ENCODE results near the gene SRGAP3.

Gene SRGAP3

DNA sequence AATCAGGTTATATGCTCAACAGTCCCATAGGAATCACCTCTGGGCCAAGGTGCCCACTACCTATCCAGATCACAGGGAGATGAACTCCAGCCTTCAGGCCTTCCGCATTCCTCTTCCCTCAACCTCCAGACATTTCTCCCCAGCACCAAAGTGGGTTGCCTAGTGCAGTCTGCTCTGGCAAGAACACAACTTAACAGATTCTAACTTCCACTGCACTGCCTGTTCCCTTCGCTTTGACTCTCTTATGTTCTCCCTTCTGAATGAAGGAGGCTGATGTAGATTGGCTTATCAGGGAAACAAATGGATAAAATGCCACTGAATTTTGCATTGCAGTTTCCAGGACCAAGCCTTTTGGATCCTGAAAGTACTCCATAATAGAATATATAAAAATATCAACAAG, 106.3 kb downstream of the SRGAP3 start:
- no peak for DNase-seq (ENCODE audit: low spot score)

- no peak for DNase-seq (ENCODE audit: low spot score)
These were observed 107.1 kb downstream of the SRGAP3 start for GRCh38 chr3:9142362-9142761.

DNA sequence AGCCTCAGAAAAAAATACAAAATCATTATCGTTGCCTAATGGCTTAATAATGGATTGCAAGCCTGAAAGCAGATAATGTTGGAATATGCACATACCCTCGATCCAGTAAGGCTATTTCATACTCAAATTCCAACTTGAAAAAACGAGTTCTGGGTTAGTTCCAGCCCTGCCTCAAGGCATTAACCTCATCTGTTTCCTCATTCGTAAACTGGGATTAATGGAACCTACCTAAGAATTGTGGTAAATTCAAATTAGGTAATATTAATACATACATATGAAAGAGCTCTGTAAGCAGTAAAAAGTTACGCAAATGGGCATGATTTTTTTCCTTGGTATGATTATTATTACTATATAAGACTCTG, 107.5 kb downstream of the SRGAP3 start:
- no peak for DNase-seq (ENCODE audit: low spot score)

- DNase-seq (ENCODE audit: low spot score): no peak
These were observed 110.1 kb downstream of the SRGAP3 start for GRCh38 chr3:9139366-9139765.

DNA sequence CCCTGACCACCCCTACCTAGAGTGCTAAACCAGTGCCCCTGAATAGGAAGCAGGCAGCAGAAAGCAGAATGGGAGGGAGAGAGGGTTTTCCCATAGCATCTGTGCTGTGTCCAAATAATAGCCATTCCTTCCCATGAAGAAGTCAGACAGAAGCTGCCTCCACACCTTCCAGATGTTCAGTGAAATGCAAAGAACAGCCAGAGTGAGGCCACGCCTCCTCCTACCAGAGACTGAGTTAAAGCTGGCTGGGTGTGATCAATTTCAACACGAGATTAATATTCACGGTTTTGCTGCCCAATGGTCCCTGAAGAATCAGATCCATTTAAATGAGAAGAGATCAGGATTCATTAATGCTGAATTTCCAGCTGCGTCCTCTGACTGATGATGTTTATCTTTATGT, 111.8 kb downstream of the SRGAP3 start:
- no peak for DNase-seq (ENCODE audit: low spot score)

GRCh38 chr3:9136746-9137465, 112.5 kb downstream of the SRGAP3 start:
- DNase-seq (ENCODE audit: low spot score): no peak

- no peak for DNase-seq (ENCODE audit: low spot score)
These were observed 113.4 kb downstream of the SRGAP3 start for GRCh38 chr3:9135930-9136525.

DNA sequence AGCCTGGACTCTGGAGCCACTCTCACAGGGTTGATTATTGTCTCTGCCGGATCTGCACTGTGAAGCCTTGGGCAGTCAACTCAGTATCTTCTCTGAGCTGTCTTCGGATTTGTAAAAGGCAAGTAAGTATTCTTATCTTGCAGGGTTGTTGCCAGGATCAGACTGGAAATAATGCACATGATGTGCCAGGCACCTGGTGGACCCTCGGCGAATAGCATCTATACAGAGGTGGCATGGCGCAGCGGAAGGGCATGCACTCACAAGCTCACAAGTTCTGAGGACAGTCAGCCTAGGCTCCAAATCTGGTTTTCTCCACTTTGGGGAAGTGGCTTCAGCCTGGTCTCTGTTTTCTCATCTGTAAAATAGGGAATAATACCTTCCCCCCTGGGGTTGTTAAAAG, 113.9 kb downstream of the SRGAP3 start:
- no peak for DNase-seq (ENCODE audit: low spot score)

DNA sequence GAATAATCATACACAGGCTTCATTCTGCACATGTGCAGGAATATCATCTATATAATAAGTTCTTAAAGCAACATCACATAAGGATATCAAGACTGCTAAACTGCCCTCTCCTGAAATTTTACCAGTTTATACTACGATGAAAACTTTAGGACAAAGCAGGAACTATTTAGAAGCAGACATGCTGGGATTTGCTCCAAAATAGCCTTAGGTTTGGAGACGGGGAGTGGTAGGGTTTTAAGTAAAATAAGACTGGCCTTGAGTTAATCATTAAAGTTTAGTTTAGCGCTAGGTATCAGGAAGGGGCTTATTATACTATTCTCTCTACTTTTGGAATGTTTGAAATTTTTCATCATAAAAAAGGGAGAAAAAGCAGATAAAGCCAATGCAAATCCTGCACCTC, 115.8 kb downstream of the SRGAP3 start:
- DNase-seq (ENCODE audit: low spot score): no peak

GRCh38 chr3:9130345-9131305, 118.8 kb downstream of the SRGAP3 start:
- DNase-seq (ENCODE audit: low spot score): no peak

- DNase-seq (ENCODE audit: low spot score): no peak
These were observed 120.1 kb downstream of the SRGAP3 start for GRCh38 chr3:9129365-9129764.

GRCh38 chr3:9125278-9125951, 124.0 kb downstream of the SRGAP3 start:
- no peak for DNase-seq (ENCODE audit: low spot score)

DNA sequence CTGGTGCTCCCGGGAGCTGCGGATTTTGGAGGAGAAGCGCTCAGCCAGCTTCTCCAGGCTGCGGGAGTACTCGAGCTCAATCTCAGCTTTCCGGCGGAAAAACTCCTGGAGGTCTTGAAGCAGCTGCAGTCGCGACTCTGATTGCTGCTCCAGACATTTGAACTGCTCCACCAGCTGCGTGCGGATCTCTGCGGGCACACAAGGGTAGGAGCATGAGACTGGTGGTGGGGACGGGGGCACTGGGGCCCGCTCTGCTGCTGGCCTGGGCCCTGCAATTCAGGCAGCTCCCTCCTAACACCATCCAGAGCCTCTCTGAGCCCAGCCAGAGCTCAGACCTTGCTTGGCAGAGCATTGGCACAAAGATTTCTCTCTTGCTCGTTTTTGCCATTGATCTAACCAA, 124.7 kb downstream of the SRGAP3 start:
- DNase-seq (ENCODE audit: low spot score): no peak

- DNase-seq (ENCODE audit: low spot score): no peak
These were observed 125.6 kb downstream of the SRGAP3 start for GRCh38 chr3:9123840-9124239.

DNA sequence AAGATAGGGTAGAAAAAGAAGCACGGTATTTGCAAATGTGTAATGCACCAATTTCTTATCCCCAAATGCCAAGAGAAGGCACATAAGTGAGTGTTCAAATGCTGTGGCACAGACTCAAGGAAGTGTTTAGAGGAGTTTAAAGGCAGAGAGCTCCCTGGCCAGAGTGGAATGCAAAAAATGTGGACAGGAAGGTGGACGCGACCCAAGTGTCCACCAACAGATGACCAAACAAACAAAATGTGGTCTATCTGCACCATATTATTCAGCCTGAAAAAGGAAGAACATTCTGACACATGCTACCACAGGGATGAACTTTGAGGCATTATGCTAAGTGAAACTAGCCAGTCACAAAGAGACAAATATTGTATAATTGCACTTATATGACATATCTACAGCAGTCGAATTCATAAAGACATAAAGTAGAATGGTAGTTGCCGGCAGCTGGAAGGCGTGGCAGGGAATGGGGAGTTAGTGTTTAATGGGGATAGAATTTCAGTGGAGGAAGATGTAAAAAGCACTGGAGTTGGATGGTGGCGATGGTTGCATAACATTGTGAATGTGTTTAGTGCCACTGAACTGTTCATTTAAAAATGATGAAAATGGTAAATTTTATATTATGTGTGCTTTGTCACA, 126.6 kb downstream of the SRGAP3 start:
- DNase-seq (ENCODE audit: low spot score): no peak

DNA sequence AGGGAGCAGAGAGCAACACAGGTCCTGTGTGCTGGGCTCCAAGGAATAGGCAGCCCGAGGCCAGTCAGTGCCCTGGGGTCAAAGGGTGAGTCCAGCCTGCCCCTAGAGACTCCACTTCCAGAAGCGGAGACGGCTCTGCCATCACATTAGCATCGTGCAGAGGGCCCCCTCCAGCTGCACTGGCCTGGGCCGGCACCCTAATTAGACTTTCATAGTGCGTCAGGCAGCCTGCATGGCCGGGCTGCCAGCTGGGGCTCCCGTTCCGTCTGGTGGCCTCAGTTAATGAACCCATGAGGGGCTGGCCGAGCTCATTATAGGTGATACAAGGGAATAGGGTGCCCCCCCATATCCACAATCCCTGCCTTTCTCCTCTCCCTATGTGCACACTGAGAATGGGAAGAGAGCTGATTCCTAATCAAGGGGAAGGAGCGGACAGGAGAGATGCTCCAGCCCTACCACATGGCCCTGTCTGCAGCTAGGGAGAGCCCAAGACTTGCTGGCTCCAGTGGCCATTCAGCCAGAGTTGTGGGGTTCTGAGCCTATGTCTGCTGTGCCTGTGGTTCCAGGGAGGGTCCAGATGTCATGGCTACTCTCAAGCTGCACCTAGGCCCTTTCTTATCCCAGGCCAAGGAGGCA, 128.0 kb downstream of the SRGAP3 start:
- DNase-seq (ENCODE audit: low spot score): no peak

- DNase-seq (ENCODE audit: low spot score): no peak
These were observed 130.1 kb downstream of the SRGAP3 start for GRCh38 chr3:9119331-9119730.

DNA sequence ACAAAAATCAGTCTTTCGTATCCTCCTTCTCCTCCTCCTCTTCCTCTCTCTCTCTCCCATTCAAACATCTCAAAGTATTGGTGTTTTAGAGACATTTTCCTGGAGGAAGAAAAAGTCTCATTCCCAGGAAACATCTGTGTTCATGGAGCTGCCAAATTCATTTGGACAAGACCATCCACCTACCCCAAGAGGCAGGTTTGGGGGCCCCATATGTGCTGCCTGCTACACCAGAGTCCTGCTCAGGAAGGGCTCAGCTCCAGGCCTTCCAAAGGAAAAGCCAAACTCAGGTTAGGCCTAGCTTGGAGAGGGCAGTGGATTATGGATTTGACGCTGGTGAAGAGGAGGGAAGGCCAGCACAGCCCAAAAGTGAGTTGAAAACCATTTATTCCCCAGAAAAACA, 131.2 kb downstream of the SRGAP3 start:
- no peak for DNase-seq (ENCODE audit: low spot score)

- no peak for DNase-seq (ENCODE audit: low spot score)
These were observed 132.2 kb downstream of the SRGAP3 start for GRCh38 chr3:9117220-9117619.

DNA sequence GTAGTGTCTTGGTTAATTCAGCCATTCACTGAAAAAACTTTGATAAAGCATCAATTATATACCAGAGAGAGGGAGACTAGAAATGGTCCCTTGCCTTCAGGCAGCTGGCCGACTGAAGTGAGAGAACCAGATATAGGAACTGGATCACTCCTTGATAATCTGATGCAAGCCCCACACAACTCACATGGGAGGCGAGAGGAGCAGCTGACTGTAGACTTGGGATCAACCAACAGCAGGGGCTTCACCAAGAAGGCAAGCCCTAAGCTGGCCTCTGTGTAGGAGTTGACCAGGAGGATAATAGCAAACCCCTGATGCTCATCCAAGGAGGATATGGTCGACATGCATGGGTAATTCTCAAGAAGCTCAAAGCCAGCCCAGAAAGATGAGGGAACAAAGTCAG, 133.1 kb downstream of the SRGAP3 start:
- no peak for DNase-seq (ENCODE audit: low spot score)

GRCh38 chr3:9115336-9115735, 134.1 kb downstream of the SRGAP3 start:
- DNase-seq (ENCODE audit: low spot score): no peak

All from hematopoietic multipotent progenitor cell treated with erythropoietin and hydrocortisone succinate and interleukin-3 and kit ligand, for 17 days (in vitro differentiated cells).